GM12892 (cell line): ENCODE results near the gene RXRG.

Experiments used
- POLR2AphosphoS5 ChIP-seq: IDR thresholded peaks from 2 replicates; pipeline ENCODE4 v1.6.1; 2011; ENCODE audit warnings: low read depth, low read length, control low read depth
- TAF1 ChIP-seq: IDR thresholded peaks from 2 replicates; pipeline ENCODE4 v1.6.1; 2011; ENCODE audit warnings: low read depth, mild to moderate bottlenecking, control low read depth, low read length, borderline replicate concordance

- TF ChIP-seq TAF1: no peak
- TF ChIP-seq POLR2AphosphoS5: no peak
These were observed 23.3 kb upstream of the RXRG start for GRCh38 chr1:165468253-165468652.
